A549 (cell line): ENCODE data around the gene NFRKB.

Source experiments
- CTCF ChIP-seq: fragments of >200 bp; sonication (Bioruptor Twin); formaldehyde crosslinking; IDR thresholded peaks from 3 replicates; pipeline ENCODE4 v1.5.1; 2016
- PBX3 ChIP-seq: IDR thresholded peaks from 2 replicates; pipeline ENCODE4 v1.6.1; 2012
- POLR2A ChIP-seq: IDR thresholded peaks from 2 replicates; pipeline ENCODE4 v1.6.1; 2012; ENCODE audit warnings: mild to moderate bottlenecking, low read length
- POLR2AphosphoS2 ChIP-seq: conservative IDR thresholded peaks from 2 replicates; pipeline ENCODE4 v1.6.1; 2012; ENCODE audit warnings: low read length, improper control_type of control experiment, inconsistent platforms

- TF ChIP-seq POLR2AphosphoS2 (no peak), POLR2A (no peak), CTCF (no peak), PBX3 (no peak)
These were observed 33.7 kb upstream of the NFRKB start for GRCh38 chr11:129928923-129929692.
